GM12892 (cell line): ENCODE data around the gene AOC1.

ENCODE experiments used
- POLR2A ChIP-seq: IDR thresholded peaks from 2 replicates; pipeline ENCODE4 v1.6.1; 2011; ENCODE audit warnings: low read depth, low read length, control low read depth
- POLR2AphosphoS5 ChIP-seq: IDR thresholded peaks from 2 replicates; pipeline ENCODE4 v1.6.1; 2011; ENCODE audit warnings: low read depth, low read length, control low read depth
- TAF1 ChIP-seq: IDR thresholded peaks from 2 replicates; pipeline ENCODE4 v1.6.1; 2011; ENCODE audit warnings: low read depth, mild to moderate bottlenecking, control low read depth, low read length, borderline replicate concordance

GRCh38 chr7:150863946-150864345 is 11.6 kb downstream of the AOC1 start:
- no peak for TF ChIP-seq POLR2A
- no peak for TF ChIP-seq TAF1
- no peak for TF ChIP-seq POLR2AphosphoS5
